Bronchial epithelial cell (primary cell): ENCODE measurements around the gene GRK2. TPM values are rescaled to one million over a fixed set of nuclear protein-coding genes. Genes with fewer than 3 reads are reported as not detected.

Source experiments
- DNase-seq: peaks from one replicate; pipeline ENCODE4 v3.0.0-alpha.2; 2010; ENCODE audit warnings: low read depth
- FAIRE-seq: peaks from 2 replicates; lab custom pipeline; 2011; peaks lifted over from hg19 to GRCh38; lab: Jason Lieb, UNC
- H3K27me3 ChIP-seq: 2 replicates; pipeline ENCODE4 v1.5.1; 2011; ENCODE audit warnings: low read length; ENCODE audit not compliant: control insufficient read depth, insufficient read depth
- H3K36me3 ChIP-seq: 2 replicates; pipeline ENCODE4 v1.5.1; 2011; ENCODE audit warnings: low read length; ENCODE audit not compliant: control insufficient read depth, insufficient read depth
- H3K4me3 ChIP-seq: 2 replicates; pipeline ENCODE4 v1.5.1; 2011; ENCODE audit warnings: mild to moderate bottlenecking, low read depth, low read length, control low read depth
- CTCF ChIP-seq: IDR thresholded peaks from 2 replicates; pipeline ENCODE4 v1.5.1; 2011; ENCODE audit warnings: mild to moderate bottlenecking, moderate library complexity, low read length, control low read depth, inconsistent platforms; ENCODE audit not compliant: insufficient read depth, severe bottlenecking
- total RNA-seq: library from RNA; depleted of rRNA; stranded (reverse); fragments of >200 nt; gene quantifications from 2 replicates; pipeline ENCODE4 v1.2.1, GENCODE V29; 2014

GRK2 gene
- total RNA-seq, 1 donor from 2014 or later: 55.0 TPM

- Histone ChIP-seq H3K4me3 (no peak overlapping the region), H3K27me3 (no peaks in the 10 kb centered on the region), H3K36me3 (peaks cover 34% of the 10 kb centered on the region)
- FAIRE-seq: no peak
- no peak for DNase-seq
- TF ChIP-seq CTCF: no peak
These were observed 9.5 kb downstream of the GRK2 start for GRCh38 chr11:67275606-67276409.

DNA sequence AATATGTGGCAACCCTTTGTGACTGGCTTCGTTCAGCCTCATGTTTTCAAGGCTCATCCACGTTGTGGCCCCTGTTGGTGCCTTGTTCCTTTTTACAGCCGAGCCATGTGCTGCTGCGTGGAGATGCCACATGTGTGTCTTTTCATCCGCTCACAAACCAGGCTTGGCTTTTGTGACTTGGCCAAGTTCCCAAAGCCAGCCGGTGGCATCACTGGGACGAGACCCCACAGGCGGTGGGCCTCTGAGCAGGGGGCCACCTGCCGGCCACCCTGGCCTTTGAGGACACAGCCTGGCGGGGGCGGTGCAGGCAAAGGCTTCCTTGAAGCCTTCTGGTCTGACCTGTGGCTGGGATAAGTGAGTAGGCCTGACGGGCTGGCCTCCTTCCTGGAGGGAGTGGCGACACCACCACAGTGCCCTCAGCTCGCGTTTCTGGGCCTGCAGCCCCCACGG is 10.5 kb downstream of the GRK2 start:
- no peak for DNase-seq
- Histone ChIP-seq H3K4me3 (no peak overlapping the region), H3K27me3 (no peaks in the 10 kb centered on the region), H3K36me3 (peaks cover 39% of the 10 kb centered on the region)
- FAIRE-seq: no peak
- TF ChIP-seq CTCF: no peak

DNA sequence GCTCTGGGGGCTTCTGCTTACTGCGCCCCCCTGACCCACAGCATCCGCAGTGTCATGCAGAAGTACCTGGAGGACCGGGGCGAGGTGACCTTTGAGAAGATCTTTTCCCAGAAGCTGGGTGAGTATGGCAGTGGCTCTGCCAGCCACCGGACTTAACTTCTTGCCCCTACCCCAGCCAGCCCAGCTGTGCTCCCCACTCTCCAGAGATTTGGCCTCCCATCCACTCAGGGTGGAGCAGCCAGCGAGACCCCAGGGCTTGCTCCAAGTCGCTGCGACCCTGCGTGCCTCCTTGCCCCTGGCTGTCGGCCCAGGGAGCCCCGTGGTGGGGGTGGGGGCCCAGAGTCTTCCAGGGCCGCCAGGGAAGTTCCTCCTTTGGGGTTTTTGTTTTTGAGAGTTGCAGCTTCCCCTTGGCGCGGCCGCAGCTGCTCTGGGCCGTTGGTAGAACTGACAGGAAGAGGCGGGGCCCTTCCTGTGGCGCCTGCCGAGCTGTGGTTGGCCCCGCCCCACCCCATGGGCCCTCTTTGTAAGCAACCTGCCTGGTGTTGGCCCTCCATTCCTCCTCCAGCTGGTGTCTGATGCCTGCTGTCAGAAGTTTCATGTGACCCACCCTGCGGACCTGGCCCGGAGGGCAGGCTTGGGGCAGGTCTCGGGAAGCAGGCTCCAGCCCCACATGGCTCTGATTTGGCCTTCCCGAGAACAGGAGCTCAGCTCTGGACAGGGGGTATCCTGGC is 11.1 kb downstream of the GRK2 start:
- Histone ChIP-seq H3K4me3 (no peak overlapping the region), H3K36me3 (peaks cover 42% of the 10 kb centered on the region), H3K27me3 (no peaks in the 10 kb centered on the region)
- FAIRE-seq (no peak), DNase-seq (peak; percentile 42)
- TF ChIP-seq CTCF: no peak

DNA sequence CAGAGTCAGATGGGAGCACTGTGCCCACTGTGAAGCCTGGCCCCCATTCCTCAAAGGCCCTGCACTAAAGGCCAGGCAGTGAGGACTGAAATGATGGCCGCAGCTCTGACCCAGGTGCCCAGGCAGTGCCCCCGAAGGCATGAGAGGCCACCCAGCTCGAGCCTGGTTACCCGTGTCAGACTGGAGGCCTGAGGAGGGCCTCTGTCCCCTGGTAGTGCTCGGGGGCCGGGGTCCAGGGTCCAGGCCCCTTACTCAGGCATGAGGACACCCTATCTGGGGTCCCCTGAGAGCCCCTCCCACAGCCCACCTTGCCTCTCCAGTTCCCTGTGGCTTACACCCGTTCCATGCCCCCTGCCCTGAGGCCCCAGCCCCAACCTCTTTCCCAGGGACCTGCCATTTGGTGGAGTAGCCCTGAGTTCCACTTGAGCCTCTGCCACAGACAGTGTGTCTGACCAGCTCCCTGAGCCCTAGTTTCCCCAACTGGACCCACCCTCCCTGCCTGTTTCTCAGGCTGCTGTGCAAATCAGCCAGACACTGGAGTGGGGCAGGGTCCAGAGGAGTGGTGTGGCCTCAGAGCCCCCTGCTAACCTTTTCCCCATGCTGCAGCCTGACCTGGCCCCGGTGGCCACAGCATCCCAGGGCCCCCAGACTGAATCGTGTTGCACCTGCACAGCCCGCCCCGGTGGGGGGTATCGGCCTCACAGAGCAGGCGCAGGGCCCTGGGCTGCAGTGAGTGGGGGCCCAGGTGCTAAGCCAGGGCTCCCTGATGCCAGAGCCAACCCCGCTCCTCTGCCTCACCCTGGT is 12.1 kb downstream of the GRK2 start:
- no peak for TF ChIP-seq CTCF
- Histone ChIP-seq H3K36me3 (peaks cover 51% of the 10 kb centered on the region), H3K27me3 (no peaks in the 10 kb centered on the region), H3K4me3 (no peak overlapping the region)
- DNase-seq: no peak
- no peak for FAIRE-seq

GRCh38 chr11:67278939-67279588 is 12.8 kb downstream of the GRK2 start:
- Histone ChIP-seq H3K36me3 (peaks cover 57% of the 10 kb centered on the region), H3K4me3 (no peak overlapping the region), H3K27me3 (no peaks in the 10 kb centered on the region)
- no peak for TF ChIP-seq CTCF
- FAIRE-seq (no peak), DNase-seq (no peak)
